HG03354 (cell line): ENCODE measurements around the gene MAPK4.

Experiments
- ATAC-seq: cut with Tn5 transposase; IDR thresholded peaks from one replicate; pipeline ENCODE4 v1.9.1; 2021; ENCODE audit warnings: mild to moderate bottlenecking; ENCODE audit not compliant: unreplicated experiment, poor library complexity, severe bottlenecking

MAPK4 gene

GRCh38 chr18:50647792-50648191 lies 87.9 kb downstream of the MAPK4 start:
- ATAC-seq: no peak

- no peak for ATAC-seq
Measured at GRCh38 chr18:50649821-50650220, 89.9 kb downstream of the MAPK4 start.

- no peak for ATAC-seq
Measured at GRCh38 chr18:50651334-50651733, 91.4 kb downstream of the MAPK4 start.

- no peak for ATAC-seq
Measured at GRCh38 chr18:50653402-50654093, 93.7 kb downstream of the MAPK4 start.

- ATAC-seq: no peak
Measured at GRCh38 chr18:50654211-50654610, 94.3 kb downstream of the MAPK4 start.

- ATAC-seq: no peak
Measured at GRCh38 chr18:50654658-50655550, 95.0 kb downstream of the MAPK4 start.

GRCh38 chr18:50656396-50656795 lies 96.5 kb downstream of the MAPK4 start:
- no peak for ATAC-seq

- no peak for ATAC-seq
Measured at GRCh38 chr18:50656841-50657470, 97.1 kb downstream of the MAPK4 start.

- ATAC-seq: no peak
Measured at GRCh38 chr18:50658601-50659000, 98.7 kb downstream of the MAPK4 start.

GRCh38 chr18:50659091-50660003 lies 99.5 kb downstream of the MAPK4 start:
- no peak for ATAC-seq

- no peak for ATAC-seq
Measured at GRCh38 chr18:50661013-50661412, 101.1 kb downstream of the MAPK4 start.

GRCh38 chr18:50662177-50662576 lies 102.3 kb downstream of the MAPK4 start:
- ATAC-seq: no peak

- ATAC-seq: no peak
Measured at GRCh38 chr18:50662775-50663383, 103.0 kb downstream of the MAPK4 start.

- ATAC-seq: no peak
Measured at GRCh38 chr18:50663626-50664441, 103.9 kb downstream of the MAPK4 start.

- ATAC-seq: no peak
Measured at GRCh38 chr18:50665015-50665414, 105.1 kb downstream of the MAPK4 start.

GRCh38 chr18:50665519-50665918 lies 105.6 kb downstream of the MAPK4 start:
- no peak for ATAC-seq

GRCh38 chr18:50666536-50666935 lies 106.6 kb downstream of the MAPK4 start:
- ATAC-seq: no peak

- ATAC-seq: no peak
Measured at GRCh38 chr18:50671376-50671775, 111.5 kb downstream of the MAPK4 start.
